T-helper 17 cell (primary cell): ENCODE data around the gene SMYD1. TPM values are rescaled to one million over a fixed set of nuclear protein-coding genes. Genes with fewer than 3 reads are reported as not detected.

Experiments used
- ATAC-seq: fragments of 150-1000 bp; cut with Tn5 transposase; 2 replicates; pipeline ENCODE4 v1.10.0; 2021; ENCODE audit warnings: mild to moderate bottlenecking, moderate library complexity
- DNase-seq, 3 donors: peaks; one replicate each; pipeline versions ENCODE4 v3.0.0 to v3.0.0-alpha.2; 2020 to 2021
- H3K9me3 ChIP-seq: one replicate; pipeline ENCODE4 v1.7.0; 2013; ENCODE audit warnings: low read length, mild to moderate bottlenecking; ENCODE audit not compliant: control insufficient read depth, poor library complexity, severe bottlenecking
- H3K27ac Mint-ChIP-seq: one replicate; pipeline ENCODE4 v1.8.0; 2022; ENCODE audit warnings: mild to moderate bottlenecking, moderate library complexity, mixed read lengths
- H3K27me3 Mint-ChIP-seq: one replicate; pipeline ENCODE4 v1.8.0; 2022; ENCODE audit warnings: mixed read lengths
- H3K36me3 Mint-ChIP-seq: one replicate; pipeline ENCODE4 v1.8.0; 2022; ENCODE audit warnings: low read depth, mixed read lengths
- H3K4me1 Mint-ChIP-seq: one replicate; pipeline ENCODE4 v1.8.0; 2022; ENCODE audit warnings: mild to moderate bottlenecking, mixed read lengths
- H3K4me3 Mint-ChIP-seq: one replicate; pipeline ENCODE4 v1.8.0; 2022; ENCODE audit warnings: mild to moderate bottlenecking, moderate library complexity, mixed read lengths
- total RNA-seq, 4 donors: library from RNA in 2 of 4; stranded (reverse) in 2 of 4; gene quantifications; one replicate each; pipeline ENCODE4 v1.2.3 and lab custom pipeline; 2022 to 2026

Gene SMYD1
- total RNA-seq, 2 donors from 2014 or later, result not detected

GRCh38 chr2:88099798-88100488 is 32.3 kb downstream of the SMYD1 start:
- Mint-ChIP-seq H3K4me1 (no peaks in the 10 kb centered on the region), H3K4me3 (no peak overlapping the region), H3K27ac (no peak overlapping the region), H3K36me3 (no peaks in the 10 kb centered on the region), H3K27me3 (peaks cover 42% of the 10 kb centered on the region)
- H3K9me3 ChIP-seq, result no peaks in the 10 kb centered on the region
- ATAC-seq (no peak), DNase-seq (no peak)

GRCh38 chr2:88100489-88100858 is 32.8 kb downstream of the SMYD1 start:
- ATAC-seq (no peak), DNase-seq (no peak)
- H3K4me1 Mint-ChIP-seq, result no peaks in the 10 kb centered on the region
- H3K27ac Mint-ChIP-seq, result no peak overlapping the region
- H3K27me3 Mint-ChIP-seq, result peaks cover 46% of the 10 kb centered on the region
- H3K36me3 Mint-ChIP-seq, result no peaks in the 10 kb centered on the region
- H3K9me3 ChIP-seq, result no peaks in the 10 kb centered on the region
- H3K4me3 Mint-ChIP-seq, result no peak overlapping the region

DNA sequence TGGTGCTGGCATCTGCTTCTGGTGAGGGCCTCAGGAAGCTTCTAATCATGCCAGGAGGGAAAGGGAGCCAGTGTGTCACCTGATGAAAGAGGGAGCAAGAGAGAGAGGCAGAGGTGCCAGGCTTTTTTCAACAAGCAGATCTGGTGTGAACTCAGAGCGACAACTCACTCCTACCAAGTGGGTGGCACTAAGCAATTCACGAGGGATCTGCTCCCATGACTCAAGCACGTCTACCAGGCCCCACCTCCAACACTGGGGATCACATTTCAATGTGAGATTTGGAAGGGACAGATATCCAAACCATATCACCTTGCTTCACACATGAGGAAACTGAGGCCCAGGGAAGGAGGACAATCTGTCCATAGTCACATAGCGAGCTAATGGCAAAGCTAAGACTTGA is 41.2 kb downstream of the SMYD1 start:
- ATAC-seq (no peak), DNase-seq (no peak)
- Mint-ChIP-seq H3K4me3 (no peak overlapping the region), H3K36me3 (no peaks in the 10 kb centered on the region), H3K27ac (no peak overlapping the region), H3K27me3 (peaks cover 35% of the 10 kb centered on the region), H3K4me1 (no peaks in the 10 kb centered on the region)
- H3K9me3 ChIP-seq, result no peaks in the 10 kb centered on the region

DNA sequence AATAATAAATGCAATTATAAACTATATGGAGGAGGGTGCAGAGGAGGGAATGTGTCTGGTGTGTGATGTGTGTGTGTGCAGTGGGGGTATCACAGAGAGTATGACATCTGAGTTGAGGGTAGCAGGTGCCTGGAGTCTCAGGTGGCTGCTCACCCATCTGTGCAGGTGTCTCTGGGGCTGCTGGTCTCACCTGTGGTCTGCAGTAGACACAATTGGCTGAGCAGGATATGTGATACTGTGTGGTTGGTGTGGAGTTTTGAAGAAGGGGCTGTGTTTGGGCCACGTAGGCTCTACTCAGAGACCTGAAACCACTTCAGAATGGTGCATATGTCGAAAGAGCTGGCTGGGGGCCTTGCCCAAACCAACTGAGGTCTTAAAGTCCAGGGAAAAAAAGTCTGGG is 43.2 kb downstream of the SMYD1 start:
- Mint-ChIP-seq H3K4me3 (no peak overlapping the region), H3K27me3 (peaks cover 30% of the 10 kb centered on the region), H3K36me3 (peaks cover 2% of the 10 kb centered on the region), H3K27ac (no peak overlapping the region), H3K4me1 (no peaks in the 10 kb centered on the region)
- DNase-seq, result no peak
- no peaks in the 10 kb centered on the region for H3K9me3 ChIP-seq
- no peak for ATAC-seq

- ATAC-seq (no peak), DNase-seq (no peak)
- no peak overlapping the region for H3K4me3 Mint-ChIP-seq
- H3K27me3 Mint-ChIP-seq, result peaks cover 17% of the 10 kb centered on the region
- no peaks in the 10 kb centered on the region for H3K9me3 ChIP-seq
- H3K27ac Mint-ChIP-seq, result no peak overlapping the region
- H3K36me3 Mint-ChIP-seq, result peaks cover 2% of the 10 kb centered on the region
- no peaks in the 10 kb centered on the region for H3K4me1 Mint-ChIP-seq
Observed at GRCh38 chr2:88113069-88113468, 45.4 kb downstream of the SMYD1 start.

GRCh38 chr2:88114889-88115288 is 47.3 kb downstream of the SMYD1 start:
- Mint-ChIP-seq H3K27ac (no peak overlapping the region), H3K27me3 (peaks cover 18% of the 10 kb centered on the region), H3K4me1 (no peaks in the 10 kb centered on the region), H3K36me3 (peaks cover 2% of the 10 kb centered on the region), H3K4me3 (no peak overlapping the region)
- no peak for ATAC-seq
- no peaks in the 10 kb centered on the region for H3K9me3 ChIP-seq
- DNase-seq, result no peak

DNA sequence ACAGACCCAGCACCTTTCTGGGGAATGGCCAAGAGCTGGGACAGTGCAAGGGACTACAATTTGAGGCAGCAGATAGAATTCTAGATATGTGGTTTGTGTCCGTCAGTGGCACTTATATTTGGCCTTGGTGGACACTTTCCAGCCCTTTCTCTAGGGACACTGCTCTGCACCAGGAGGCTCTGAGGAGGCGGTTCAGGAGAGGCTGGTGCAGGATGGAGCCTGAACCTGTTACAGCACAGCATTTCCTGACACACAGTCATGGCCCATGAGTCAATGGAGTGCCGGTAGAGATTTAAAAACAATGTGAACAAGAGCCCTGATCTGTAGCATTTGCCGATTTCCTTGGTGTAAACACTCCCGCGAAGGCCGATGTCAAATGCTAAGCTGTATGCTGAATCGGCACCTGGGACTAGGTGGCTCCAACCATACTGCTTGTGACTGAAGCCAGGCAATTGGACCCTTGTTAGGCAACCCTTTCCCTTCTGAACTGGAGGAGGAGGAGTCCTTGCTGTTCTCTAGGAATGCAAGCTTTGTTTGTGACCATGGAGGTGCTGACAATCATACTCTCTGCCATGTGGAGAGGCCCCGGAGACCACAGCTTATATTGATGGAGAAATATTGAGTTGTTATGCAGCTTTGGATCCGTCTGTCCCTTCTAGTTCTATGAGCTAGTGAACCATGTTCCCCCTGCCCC is 48.3 kb downstream of the SMYD1 start:
- Mint-ChIP-seq H3K27me3 (peaks cover 24% of the 10 kb centered on the region), H3K4me1 (no peaks in the 10 kb centered on the region), H3K36me3 (peaks cover 4% of the 10 kb centered on the region), H3K4me3 (no peak overlapping the region), H3K27ac (no peak overlapping the region)
- DNase-seq, result no peak
- no peaks in the 10 kb centered on the region for H3K9me3 ChIP-seq
- ATAC-seq, result no peak

- no peak for DNase-seq
- no peak for ATAC-seq
- H3K36me3 Mint-ChIP-seq, result peaks cover 5% of the 10 kb centered on the region
- no peaks in the 10 kb centered on the region for H3K4me1 Mint-ChIP-seq
- H3K27ac Mint-ChIP-seq, result no peak overlapping the region
- H3K9me3 ChIP-seq, result no peaks in the 10 kb centered on the region
- H3K27me3 Mint-ChIP-seq, result peaks cover 33% of the 10 kb centered on the region
- no peak overlapping the region for H3K4me3 Mint-ChIP-seq
Observed at GRCh38 chr2:88116669-88117432, 49.2 kb downstream of the SMYD1 start.

GRCh38 chr2:88117973-88118372 is 50.3 kb downstream of the SMYD1 start:
- peaks cover 5% of the 10 kb centered on the region for H3K36me3 Mint-ChIP-seq

DNA sequence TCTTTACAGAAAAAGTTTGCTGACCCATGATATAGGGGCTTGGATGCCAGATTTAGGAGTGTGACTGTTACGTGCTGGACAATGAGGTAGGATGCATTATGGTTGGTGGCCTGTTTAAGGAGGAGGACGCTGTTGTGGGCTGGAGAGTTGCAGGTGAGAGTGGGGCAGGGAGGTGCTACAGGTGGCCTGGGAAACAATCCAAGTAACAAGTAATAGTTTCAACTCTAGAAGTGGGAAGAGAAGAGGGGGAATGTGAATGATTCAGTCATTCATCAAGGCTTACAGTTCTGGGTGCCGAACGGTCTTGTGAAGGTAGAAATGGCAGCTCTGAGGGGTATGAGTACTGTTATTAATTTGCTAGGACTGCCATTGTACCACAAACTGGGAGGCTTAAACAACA is 54.1 kb downstream of the SMYD1 start:
- H3K36me3 Mint-ChIP-seq, result peaks cover 3% of the 10 kb centered on the region
- ATAC-seq, result no peak
- H3K4me3 Mint-ChIP-seq, result no peak overlapping the region
- peaks cover 2% of the 10 kb centered on the region for H3K4me1 Mint-ChIP-seq
- no peak for DNase-seq
- no peak overlapping the region for H3K27ac Mint-ChIP-seq
- peaks cover 44% of the 10 kb centered on the region for H3K27me3 Mint-ChIP-seq
- no peaks in the 10 kb centered on the region for H3K9me3 ChIP-seq

More at GRCh38 chr2:88117973-88118372, 50.3 kb downstream of the SMYD1 start:
- ATAC-seq, result no peak
- H3K9me3 ChIP-seq, result no peaks in the 10 kb centered on the region
- H3K4me1 Mint-ChIP-seq, result peaks cover 2% of the 10 kb centered on the region
- DNase-seq, result no peak
- no peak overlapping the region for H3K4me3 Mint-ChIP-seq
- no peak overlapping the region for H3K27ac Mint-ChIP-seq
- peaks cover 41% of the 10 kb centered on the region for H3K27me3 Mint-ChIP-seq

DNA sequence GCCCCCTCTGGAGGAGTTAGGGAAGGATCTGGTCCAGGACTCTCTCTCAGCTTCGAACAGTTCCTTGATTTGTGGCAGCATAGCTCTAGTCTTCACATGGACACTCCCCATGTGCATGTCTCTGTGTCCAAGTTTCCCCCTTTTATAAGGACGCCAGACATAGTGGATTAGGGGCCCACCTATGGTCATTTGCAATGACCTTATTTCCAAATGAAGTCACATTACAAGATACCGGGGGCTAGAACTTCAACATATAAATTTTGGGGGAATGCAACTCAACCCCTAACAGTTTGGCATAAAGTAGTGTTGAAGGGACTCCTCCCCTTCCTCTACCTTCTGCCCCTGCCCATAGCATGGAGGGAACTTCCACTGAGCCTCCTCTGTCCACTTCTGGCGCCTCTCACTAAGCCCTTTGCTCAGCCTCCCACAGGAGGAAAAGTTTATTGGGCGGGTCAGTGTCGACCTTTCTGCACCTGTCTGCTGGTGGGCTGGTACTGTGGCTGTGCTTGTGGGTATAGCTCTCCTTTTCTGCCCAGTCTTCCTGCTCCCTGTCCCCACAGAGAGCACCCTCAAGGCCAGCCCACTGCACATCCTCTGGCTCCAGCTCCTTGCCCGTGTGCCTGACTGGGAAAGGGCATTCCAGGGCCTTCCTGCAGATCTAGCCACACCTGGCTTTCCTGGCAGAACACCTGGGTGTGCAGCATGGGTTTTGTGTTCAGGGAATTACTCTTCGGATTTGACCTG is 54.7 kb downstream of the SMYD1 start:
- H3K27me3 Mint-ChIP-seq, result peaks cover 50% of the 10 kb centered on the region
- no peak for DNase-seq
- H3K4me1 Mint-ChIP-seq, result peaks cover 2% of the 10 kb centered on the region
- no peak overlapping the region for H3K27ac Mint-ChIP-seq
- no peak overlapping the region for H3K4me3 Mint-ChIP-seq
- no peak for ATAC-seq
- H3K36me3 Mint-ChIP-seq, result peaks cover 3% of the 10 kb centered on the region
- H3K9me3 ChIP-seq, result no peaks in the 10 kb centered on the region

GRCh38 chr2:88123164-88123974 is 55.7 kb downstream of the SMYD1 start:
- no peaks in the 10 kb centered on the region for H3K9me3 ChIP-seq
- no peak overlapping the region for H3K27ac Mint-ChIP-seq
- peaks cover 3% of the 10 kb centered on the region for H3K36me3 Mint-ChIP-seq
- ATAC-seq, result no peak
- DNase-seq, result no peak
- H3K4me3 Mint-ChIP-seq, result no peak overlapping the region
- peaks cover 58% of the 10 kb centered on the region for H3K27me3 Mint-ChIP-seq
- peaks cover 2% of the 10 kb centered on the region for H3K4me1 Mint-ChIP-seq
